Glomerular visceral epithelial cell (primary cell): ENCODE data around the gene NPBWR2.
"Not testable (repeated sequence)": the region's sequence is repeated elsewhere in the genome, so short reads cannot be mapped to it uniquely, and the experiment has no call there.

Experiments used
- DNase-seq: peaks from one replicate; pipeline ENCODE4 v3.0.0-alpha.2; 2016; ENCODE audit errors: extremely low spot score

Gene NPBWR2

DNA sequence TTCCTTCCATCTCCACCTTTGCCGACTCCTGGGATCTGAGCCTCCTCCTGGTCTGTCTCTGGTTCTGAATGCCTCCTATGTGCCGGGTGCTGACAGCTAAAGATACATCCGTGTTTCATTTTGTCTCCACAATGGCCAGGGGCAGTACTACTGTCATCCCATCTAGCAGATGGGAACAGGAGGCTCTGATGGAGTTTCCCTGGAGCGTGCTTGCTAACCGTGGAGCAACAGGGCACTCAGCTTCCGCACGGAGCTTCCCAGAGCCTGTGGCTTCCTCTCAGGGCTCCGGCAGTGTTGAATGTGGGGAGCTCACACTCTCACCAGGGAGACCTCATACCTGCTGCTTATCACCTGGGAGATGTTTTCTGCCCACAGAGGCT lies 11.9 kb upstream of the NPBWR2 start:
- no peak for DNase-seq

DNA sequence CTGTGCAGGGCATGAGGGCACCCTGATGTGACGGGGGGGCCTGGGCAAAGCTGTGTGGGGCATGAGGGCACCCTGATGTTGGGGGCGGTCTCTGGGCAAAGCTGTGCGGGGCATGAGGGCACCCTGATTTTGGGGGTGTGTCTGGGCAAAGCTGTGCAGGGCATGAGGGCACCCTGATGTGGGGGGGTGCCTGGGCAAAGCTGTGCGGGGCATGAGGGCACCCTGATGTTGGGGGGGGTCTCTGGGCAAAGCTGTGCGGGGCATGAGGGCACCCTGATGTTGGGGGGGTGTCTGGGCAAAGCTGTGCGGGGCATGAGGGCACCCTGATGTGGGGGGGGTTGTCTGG lies 10.0 kb upstream of the NPBWR2 start:
- not testable (repeated sequence) for DNase-seq

DNA sequence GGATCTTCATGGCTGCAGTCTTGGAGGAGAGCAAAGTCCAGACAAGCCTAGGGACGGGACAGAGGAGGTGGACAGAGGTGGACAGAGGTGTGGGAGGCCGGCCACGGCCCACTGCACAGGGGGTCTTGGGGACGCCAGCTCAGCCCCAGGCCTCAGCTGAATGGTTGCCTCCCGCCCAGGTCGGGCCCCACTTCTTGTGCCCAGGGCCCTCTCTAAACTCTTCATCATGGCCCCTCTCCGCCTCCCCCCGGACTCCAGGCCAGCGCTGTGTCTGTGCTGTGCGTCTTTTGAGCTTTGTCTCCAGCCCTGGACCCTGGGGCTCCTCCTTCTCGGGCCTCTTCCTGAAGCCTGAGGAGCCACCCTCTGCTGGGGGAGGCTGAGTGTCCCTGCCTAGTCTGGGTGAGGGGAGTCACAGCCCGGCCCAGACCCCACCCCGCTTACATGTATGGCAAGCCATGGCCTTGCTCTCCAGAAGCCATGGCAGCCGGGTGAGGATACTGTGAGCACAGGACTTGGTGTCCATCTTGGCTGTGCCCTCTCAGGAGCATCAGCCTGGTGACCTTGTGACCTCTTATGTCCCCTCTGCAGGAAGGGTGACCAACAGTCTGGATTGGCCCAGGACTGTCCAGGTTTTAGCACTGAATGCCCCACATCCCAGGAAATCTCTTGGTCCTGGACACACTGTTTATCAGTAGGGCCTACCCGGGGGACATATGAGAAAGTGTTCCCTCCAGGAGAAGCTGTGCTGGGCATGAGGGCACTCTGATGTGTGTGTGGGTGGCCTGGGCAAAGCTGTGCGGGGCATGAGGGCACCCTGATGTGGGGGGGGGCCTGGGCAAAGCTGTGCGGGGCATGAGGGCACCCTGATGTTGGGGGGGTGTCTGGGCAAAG lies 9.4 kb upstream of the NPBWR2 start:
- DNase-seq = no peak

GRCh38 chr20:64116016-64116415 lies 8.7 kb upstream of the NPBWR2 start:
- no peak for DNase-seq

DNA sequence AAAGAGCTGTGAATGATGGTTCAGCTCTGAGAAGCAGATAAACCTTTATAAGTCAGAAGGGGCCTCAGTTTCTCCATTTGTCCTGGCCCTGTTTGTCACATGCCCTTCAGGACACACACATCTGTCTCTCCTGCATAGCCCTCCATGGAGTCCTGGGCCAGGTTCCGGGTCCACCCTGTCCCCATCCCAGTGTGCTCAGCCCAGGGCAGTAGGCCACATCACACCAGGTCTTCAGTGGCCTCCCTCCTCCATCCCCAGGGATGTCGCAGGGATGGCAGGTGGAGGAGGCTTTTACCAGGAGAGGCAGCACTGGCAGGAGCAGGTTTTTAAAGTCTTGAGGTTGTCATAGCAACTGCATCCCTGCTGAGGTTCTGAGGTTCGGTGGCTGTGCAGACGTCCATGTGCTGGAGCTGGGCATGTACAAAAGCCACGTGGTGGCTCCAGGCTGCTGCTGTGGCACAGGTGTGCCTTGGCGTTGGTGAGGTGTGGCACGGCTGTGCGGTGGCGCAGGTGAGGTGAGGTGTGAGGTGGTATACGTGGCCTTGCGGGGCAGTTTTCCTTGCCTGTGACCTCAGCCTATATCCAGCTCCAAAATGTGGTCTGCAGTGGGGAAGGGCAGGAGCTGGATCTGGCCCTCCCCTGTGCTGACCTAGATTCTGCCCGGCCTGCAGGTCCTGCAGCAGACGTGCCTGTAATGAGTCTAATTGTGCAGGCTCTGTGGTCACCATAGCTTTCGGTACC lies 8.0 kb upstream of the NPBWR2 start:
- DNase-seq = no peak

- no peak for DNase-seq
Observed at GRCh38 chr20:64114356-64114971, 7.1 kb upstream of the NPBWR2 start.

DNA sequence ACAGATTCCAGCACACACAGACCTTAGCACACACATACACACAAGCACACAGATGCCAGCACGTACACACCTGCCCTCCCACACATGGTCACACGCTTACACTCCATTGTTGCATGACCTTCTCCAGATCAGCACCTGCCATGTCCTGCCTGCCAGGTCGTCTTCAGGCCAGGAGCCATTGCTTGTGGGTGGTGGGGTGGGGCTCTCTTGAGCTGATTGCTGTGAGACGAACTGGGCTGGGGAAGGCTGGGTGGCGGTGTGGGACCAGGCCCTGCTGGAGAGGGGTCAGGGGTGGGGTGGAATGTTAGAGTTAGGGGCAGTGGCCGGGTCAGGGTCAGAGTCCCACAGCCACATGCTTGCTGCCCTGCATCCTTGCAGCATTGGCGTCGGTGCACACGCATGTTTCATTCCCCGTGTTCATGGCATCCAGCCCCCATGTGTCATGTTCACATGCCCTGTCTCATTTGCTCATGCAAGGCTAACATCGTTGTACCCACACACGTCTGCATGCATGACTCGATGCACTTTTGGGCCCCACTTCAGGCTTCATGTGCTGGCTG lies 6.5 kb upstream of the NPBWR2 start:
- no peak for DNase-seq

GRCh38 chr20:64113444-64113775 lies 6.0 kb upstream of the NPBWR2 start:
- no peak for DNase-seq

- no peak for DNase-seq
Observed at GRCh38 chr20:64112691-64113443, 5.5 kb upstream of the NPBWR2 start.

- DNase-seq = no peak
Observed at GRCh38 chr20:64111841-64112641, 4.7 kb upstream of the NPBWR2 start.

- DNase-seq = no peak
Observed at GRCh38 chr20:64110411-64111068, 3.2 kb upstream of the NPBWR2 start.

GRCh38 chr20:64109831-64110391 lies 2.5 kb upstream of the NPBWR2 start:
- no peak for DNase-seq

DNA sequence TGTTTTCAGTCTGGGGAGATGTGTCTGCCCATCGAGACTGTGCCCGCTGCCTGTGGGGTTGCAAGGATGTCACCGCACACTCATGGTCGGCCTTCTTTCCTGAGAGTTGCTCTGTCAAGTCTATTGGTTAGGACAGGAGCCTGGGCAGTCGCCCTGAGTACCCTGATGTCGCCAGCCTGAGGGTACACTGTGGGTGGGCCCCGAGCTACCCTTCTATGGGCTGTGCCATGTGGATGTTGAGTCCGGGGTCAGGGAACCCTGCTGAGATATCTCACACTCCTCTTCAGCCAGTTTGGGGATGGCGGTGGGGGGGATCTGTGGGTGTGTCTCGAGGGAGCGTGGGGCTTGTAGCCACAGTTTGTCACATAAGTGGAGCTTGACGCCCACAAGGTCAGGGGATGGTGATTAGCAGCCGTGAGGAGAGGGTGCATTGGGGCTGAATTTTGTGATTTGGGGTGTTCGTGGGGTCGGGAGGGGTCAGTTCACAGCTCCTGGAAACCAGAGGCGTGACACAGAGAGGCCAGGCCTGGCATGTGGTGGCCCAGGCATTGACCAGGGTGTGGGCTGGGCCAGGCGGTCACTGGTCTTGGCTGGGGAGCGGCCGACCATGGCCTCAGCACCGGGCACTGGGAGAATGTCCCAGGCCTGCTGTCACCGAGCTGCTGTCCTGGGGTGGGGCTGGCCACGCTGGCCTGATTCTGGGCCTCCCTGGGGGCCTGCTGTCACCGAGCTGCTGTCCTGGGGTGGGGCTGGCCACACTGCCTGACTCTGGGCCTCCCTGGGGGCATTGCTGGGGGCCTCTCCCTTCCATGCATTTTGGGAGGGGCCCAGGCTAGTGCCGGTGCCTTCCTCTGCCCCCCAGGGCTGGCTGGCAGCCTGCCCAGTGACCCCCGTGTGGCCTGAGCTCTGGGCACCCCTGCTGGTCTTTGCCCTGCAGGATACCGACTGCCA lies 1.6 kb upstream of the NPBWR2 start:
- no peak for DNase-seq

DNA sequence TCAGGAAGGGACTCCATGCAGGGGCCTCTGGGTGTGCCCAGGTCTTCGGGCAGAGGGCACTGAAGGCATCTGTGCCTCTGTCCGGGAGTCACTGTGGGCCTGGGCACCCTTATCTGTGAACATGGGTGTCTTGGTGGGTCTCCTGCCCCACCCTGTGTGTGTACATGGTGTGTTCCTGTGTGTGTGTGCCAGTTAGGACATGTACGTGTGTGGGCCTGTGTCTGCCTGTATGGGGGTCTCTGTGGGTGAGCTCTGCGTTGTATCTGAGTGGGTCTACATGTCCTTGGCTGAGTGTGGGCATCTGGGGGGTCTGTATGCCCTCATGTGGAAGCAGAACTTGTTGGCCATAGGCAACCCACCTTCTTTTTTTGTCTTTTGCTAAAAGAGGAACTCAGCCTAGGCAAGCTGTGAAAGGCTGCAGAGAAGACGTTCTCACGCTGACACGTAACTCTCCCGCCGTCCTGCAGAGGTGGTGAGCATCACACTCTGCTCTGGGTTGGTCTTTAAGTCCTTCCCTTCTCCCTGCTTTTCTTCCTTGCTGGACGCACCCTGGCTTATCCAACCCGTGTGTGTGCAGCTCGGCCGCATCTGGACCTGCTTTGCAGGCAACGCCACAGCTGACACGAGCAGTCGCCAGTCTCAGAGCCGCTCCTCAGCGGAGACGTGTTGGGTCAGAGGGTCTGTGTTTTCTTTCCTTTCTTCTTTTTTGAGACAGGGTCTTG lies 532 bp upstream of the NPBWR2 start:
- no peak for DNase-seq

- DNase-seq = no peak
Observed at GRCh38 chr20:64106435-64106961, 867 bp downstream of the NPBWR2 start.

- DNase-seq = no peak
Observed at GRCh38 chr20:64105846-64106434, 1.4 kb downstream of the NPBWR2 start.

DNA sequence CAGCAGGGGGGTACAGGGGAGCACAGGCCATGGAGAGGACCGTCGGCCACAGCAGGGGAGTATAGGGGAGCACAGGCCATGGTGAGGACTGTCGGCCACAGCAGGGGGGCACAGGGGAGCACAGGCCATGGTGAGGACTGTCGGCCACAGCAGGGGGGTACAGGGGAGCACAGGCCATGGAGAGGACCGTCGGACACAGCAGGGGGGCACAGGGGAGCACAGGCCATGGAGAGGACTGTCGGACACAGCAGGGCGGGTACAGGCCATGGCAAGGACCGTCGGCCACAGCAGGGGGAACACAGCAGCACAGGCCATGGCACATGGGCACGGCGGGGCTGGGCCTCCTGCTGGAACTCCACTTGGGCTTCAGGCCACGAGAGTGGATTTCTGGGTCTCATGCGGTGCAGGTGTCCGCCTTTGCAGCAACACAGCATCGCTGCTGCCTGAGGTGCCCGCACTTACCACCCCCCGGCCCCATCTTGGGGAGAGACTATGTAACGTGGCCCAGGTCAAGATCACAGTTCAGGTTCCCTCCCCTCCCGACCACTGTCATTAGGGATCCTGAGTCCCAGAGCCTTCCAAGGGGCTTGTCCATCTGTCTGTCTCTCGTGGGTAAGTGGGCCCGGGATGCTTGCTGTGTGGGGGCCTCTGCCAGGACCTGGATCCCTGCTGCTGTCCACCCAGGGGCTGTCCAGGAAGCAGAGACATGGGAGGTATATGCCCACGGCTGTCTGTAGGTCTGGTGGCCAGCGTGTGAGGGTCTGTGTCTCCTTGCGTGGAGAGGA lies 2.5 kb downstream of the NPBWR2 start:
- DNase-seq = no peak
